Neuron (in vitro differentiated cells): ENCODE results near the gene ASPA.

ENCODE experiments used
- H2AFZ ChIP-seq: one replicate; pipeline ENCODE4 v1.6.1; 2013; ENCODE audit warnings: low read depth, mild to moderate bottlenecking, inconsistent platforms, low read length, moderate library complexity
- H3K27me3 ChIP-seq: one replicate; pipeline ENCODE4 v1.6.1; 2013; ENCODE audit warnings: low read length; ENCODE audit not compliant: insufficient read depth
- H3K36me3 ChIP-seq: one replicate; pipeline ENCODE4 v1.6.1; 2013; ENCODE audit warnings: low read length; ENCODE audit not compliant: insufficient read depth
- H3K4me1 ChIP-seq: one replicate; pipeline ENCODE4 v1.6.1; 2013; ENCODE audit warnings: low read length; ENCODE audit not compliant: insufficient read depth
- H3K4me3 ChIP-seq: 2 replicates; pipeline ENCODE4 v1.5.1; 2013; ENCODE audit warnings: mild to moderate bottlenecking, low read length, moderate library complexity
- H3K9me3 ChIP-seq: one replicate; pipeline ENCODE4 v1.6.1; 2013; ENCODE audit warnings: low read length

ASPA gene

GRCh38 chr17:3546521-3546920 lies 70.7 kb downstream of the ASPA start:
- H3K36me3 ChIP-seq = no peaks in the 10 kb centered on the region
- H2AFZ ChIP-seq = no peak overlapping the region
- no peaks in the 10 kb centered on the region for H3K9me3 ChIP-seq
- H3K4me3 ChIP-seq = no peak overlapping the region
- H3K27me3 ChIP-seq = no peaks in the 10 kb centered on the region
- no peaks in the 10 kb centered on the region for H3K4me1 ChIP-seq

GRCh38 chr17:3546997-3547396 lies 71.2 kb downstream of the ASPA start:
- Histone ChIP-seq H3K9me3 (no peaks in the 10 kb centered on the region), H3K4me3 (no peak overlapping the region), H3K4me1 (no peaks in the 10 kb centered on the region), H2AFZ (no peak overlapping the region), H3K27me3 (no peaks in the 10 kb centered on the region), H3K36me3 (no peaks in the 10 kb centered on the region)

GRCh38 chr17:3547628-3548027 lies 71.8 kb downstream of the ASPA start:
- Histone ChIP-seq H3K4me3 (no peak overlapping the region), H3K4me1 (no peaks in the 10 kb centered on the region), H2AFZ (no peak overlapping the region), H3K9me3 (no peaks in the 10 kb centered on the region), H3K27me3 (no peaks in the 10 kb centered on the region), H3K36me3 (no peaks in the 10 kb centered on the region)

- no peak overlapping the region for H3K4me3 ChIP-seq
- no peaks in the 10 kb centered on the region for H3K27me3 ChIP-seq
- H2AFZ ChIP-seq = no peak overlapping the region
- H3K36me3 ChIP-seq = no peaks in the 10 kb centered on the region
- H3K4me1 ChIP-seq = no peaks in the 10 kb centered on the region
- no peaks in the 10 kb centered on the region for H3K9me3 ChIP-seq
Observed at GRCh38 chr17:3549610-3550162, 73.9 kb downstream of the ASPA start.

- Histone ChIP-seq H3K36me3 (no peaks in the 10 kb centered on the region), H2AFZ (no peak overlapping the region), H3K4me3 (no peak overlapping the region), H3K9me3 (no peaks in the 10 kb centered on the region), H3K27me3 (no peaks in the 10 kb centered on the region), H3K4me1 (no peaks in the 10 kb centered on the region)
Observed at GRCh38 chr17:3551189-3551588, 75.4 kb downstream of the ASPA start.

- no peaks in the 10 kb centered on the region for H3K36me3 ChIP-seq
- no peaks in the 10 kb centered on the region for H3K4me1 ChIP-seq
- no peaks in the 10 kb centered on the region for H3K27me3 ChIP-seq
- H3K9me3 ChIP-seq = no peaks in the 10 kb centered on the region
- H2AFZ ChIP-seq = no peak overlapping the region
- no peak overlapping the region for H3K4me3 ChIP-seq
Observed at GRCh38 chr17:3552916-3553315, 77.1 kb downstream of the ASPA start.
